Activated T-helper 1 cell treated with anti-CD3 and anti-CD28 coated beads, Interleukin-12 subunit alpha, Interleukin-12 subunit beta, Interleukin-2, Interleukin-4 antibody, amounts not matched to agents 30 ng/mL and 10 ng/mL and 1 ng/mL, durations not matched to agents 14 hours and 24 hours and 36 hours (primary cell): ENCODE results near the gene MKNK1. TPM values are rescaled to one million over a fixed set of nuclear protein-coding genes. Genes with fewer than 3 reads are reported as not detected.

Experiments
- DNase-seq: peaks from one replicate; pipeline ENCODE4 v3.0.0; 2021; ENCODE audit warnings: low spot score
- H3K27ac Mint-ChIP-seq: one replicate; pipeline ENCODE4 v1.8.0; 2021; ENCODE audit warnings: mild to moderate bottlenecking, mixed read lengths
- H3K27me3 Mint-ChIP-seq: one replicate; pipeline ENCODE4 v1.8.0; 2022; ENCODE audit warnings: mild to moderate bottlenecking, moderate library complexity, mixed read lengths; ENCODE audit not compliant: insufficient read depth
- H3K36me3 Mint-ChIP-seq: one replicate; pipeline ENCODE4 v1.8.0; 2021; ENCODE audit warnings: low read depth, mixed read lengths
- H3K4me1 Mint-ChIP-seq: one replicate; pipeline ENCODE4 v1.8.0; 2021; ENCODE audit warnings: low read depth, mixed read lengths
- H3K4me3 Mint-ChIP-seq: one replicate; pipeline ENCODE4 v1.8.0; 2021; ENCODE audit warnings: mild to moderate bottlenecking, moderate library complexity, mixed read lengths
- H3K9me3 Mint-ChIP-seq: one replicate; pipeline ENCODE4 v1.8.0; 2021; ENCODE audit warnings: mixed read lengths
- intact Hi-C: fragments of 100-400 bp; cut with micrococcal nuclease; formaldehyde crosslinking; loops from one replicate; pipeline ENCODE4 v1.15.1; 2024
- total RNA-seq: library from RNA; stranded (reverse); gene quantifications from 2 replicates; pipeline ENCODE4 v1.2.3, GENCODE V29; 2022

The MKNK1 gene
- total RNA-seq, 1 donor from 2014 or later, result 48.7 TPM

DNA sequence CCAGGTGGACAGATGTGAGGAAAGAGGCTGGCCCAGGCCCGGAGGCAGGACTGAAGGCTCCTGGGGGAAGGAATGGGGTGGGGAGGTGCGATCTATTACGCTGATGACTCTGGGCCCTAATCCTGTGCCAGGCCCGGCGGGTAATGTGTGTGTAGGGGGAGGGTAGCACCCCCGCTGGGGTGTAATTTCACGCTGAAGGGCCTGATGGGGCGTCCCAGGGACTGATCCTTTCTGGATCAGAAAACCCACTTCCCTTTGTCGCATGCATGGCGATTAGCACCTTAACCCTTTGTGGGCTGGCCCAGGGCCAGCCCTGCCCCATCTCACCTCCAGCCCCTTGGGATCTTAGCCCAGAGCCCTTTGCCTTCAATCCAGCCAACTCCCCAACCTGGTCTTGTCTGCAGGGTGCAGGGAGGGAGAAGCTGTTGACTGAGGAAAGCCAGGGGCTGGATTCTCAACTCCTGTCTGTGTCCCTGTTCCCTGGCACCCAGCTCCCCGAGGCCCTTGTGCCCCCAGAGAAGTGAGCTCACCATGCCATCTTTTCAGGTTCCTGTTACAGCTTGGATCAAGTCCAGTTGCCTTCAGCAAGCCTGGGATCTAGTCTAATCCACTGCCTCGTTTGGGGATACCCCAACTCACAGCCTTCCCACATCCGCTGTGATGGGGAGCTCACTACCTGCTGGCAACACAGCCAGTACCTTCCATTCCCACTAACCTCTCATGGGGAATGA is 78.7 kb downstream of the MKNK1 start:
- peaks cover 18% of the 10 kb centered on the region for H3K27me3 Mint-ChIP-seq
- H3K4me3 Mint-ChIP-seq, result no peak overlapping the region
- H3K36me3 Mint-ChIP-seq, result no peaks in the 10 kb centered on the region
- H3K27ac Mint-ChIP-seq, result no peak overlapping the region
- H3K9me3 Mint-ChIP-seq, result no peaks in the 10 kb centered on the region
- DNase-seq, result no peak
- intact Hi-C loops, result no loop called here
- peaks cover 37% of the 10 kb centered on the region for H3K4me1 Mint-ChIP-seq

DNA sequence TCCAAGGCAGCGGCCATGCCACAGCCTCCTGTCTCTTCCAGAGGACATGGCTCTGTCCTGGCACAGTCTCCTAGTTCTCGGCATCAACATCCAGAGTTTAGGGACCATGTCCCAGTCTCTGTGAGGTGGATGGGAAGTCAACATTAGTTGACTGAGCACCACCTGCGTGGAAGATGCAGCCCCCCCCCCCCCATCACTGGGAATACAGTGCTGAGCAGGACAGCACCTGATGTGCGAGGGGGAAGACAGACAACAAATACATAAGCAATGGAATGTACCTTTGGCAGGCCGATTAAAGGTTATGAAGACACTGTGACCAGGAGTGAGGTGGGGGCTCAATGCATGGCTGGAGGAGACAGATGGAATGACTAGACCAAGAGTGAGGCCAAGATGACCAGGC is 79.2 kb downstream of the MKNK1 start:
- H3K27me3 Mint-ChIP-seq, result peaks cover 20% of the 10 kb centered on the region
- no peak for DNase-seq
- H3K36me3 Mint-ChIP-seq, result no peaks in the 10 kb centered on the region
- no peak overlapping the region for H3K27ac Mint-ChIP-seq
- H3K4me3 Mint-ChIP-seq, result no peak overlapping the region
- intact Hi-C loops, result no loop called here
- peaks cover 37% of the 10 kb centered on the region for H3K4me1 Mint-ChIP-seq
- H3K9me3 Mint-ChIP-seq, result no peaks in the 10 kb centered on the region

GRCh38 chr1:46523496-46524353 is 80.3 kb downstream of the MKNK1 start:
- H3K9me3 Mint-ChIP-seq, result no peaks in the 10 kb centered on the region
- H3K4me3 Mint-ChIP-seq, result no peak overlapping the region
- intact Hi-C loops, result no loop called here
- peaks cover 28% of the 10 kb centered on the region for H3K4me1 Mint-ChIP-seq
- no peaks in the 10 kb centered on the region for H3K36me3 Mint-ChIP-seq
- H3K27me3 Mint-ChIP-seq, result peaks cover 11% of the 10 kb centered on the region
- no peak overlapping the region for H3K27ac Mint-ChIP-seq
- no peak for DNase-seq

GRCh38 chr1:46522969-46523320 is 81.1 kb downstream of the MKNK1 start:
- H3K27ac Mint-ChIP-seq, result no peak overlapping the region
- H3K36me3 Mint-ChIP-seq, result no peaks in the 10 kb centered on the region
- H3K4me3 Mint-ChIP-seq, result no peak overlapping the region
- H3K4me1 Mint-ChIP-seq, result peaks cover 20% of the 10 kb centered on the region
- peaks cover 15% of the 10 kb centered on the region for H3K27me3 Mint-ChIP-seq
- H3K9me3 Mint-ChIP-seq, result no peaks in the 10 kb centered on the region
- DNase-seq, result no peak
- intact Hi-C loops, result no loop called here

DNA sequence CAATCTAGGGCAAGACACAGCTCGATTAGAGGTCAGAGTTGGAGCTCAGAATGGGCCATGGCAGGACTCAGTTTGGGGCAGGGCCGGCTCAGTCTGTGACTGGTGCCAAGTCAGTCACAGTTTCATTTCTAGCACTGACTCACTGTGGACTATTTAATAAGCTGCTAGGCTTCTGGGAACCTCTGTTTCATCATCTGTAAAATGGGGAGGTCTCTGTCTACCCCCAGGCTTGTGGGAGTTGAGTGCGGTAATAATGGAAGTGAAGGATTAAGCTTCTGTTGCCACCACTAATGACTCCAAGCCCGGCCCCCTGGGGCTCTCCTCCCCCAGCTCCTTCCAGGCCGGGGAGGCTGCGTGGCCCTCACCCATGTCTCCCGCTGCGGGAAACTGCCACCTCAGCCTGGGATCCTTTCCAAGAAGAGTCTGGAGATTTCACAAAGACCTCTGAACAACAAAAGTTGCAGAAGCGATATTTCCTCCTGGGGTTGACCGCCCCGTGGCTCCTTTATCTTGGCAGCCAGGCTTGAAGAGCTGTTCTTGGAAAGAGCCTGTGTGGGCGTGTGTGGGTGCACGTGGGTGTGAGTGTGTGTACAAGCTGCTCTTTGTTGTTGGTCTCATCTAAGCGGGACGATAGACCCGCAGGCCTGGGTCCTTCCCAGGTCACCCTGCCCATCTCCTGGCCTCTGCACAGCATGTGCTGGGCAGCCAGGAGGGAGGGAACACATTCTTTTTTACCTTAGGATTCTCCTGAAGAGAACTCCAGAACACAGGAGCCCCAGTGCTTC is 81.7 kb downstream of the MKNK1 start:
- Mint-ChIP-seq H3K27me3 (peaks cover 16% of the 10 kb centered on the region), H3K36me3 (no peaks in the 10 kb centered on the region), H3K4me3 (no peak overlapping the region), H3K27ac (peak overlapping the region; percentile 34), H3K4me1 (peaks cover 16% of the 10 kb centered on the region), H3K9me3 (no peaks in the 10 kb centered on the region)
- DNase-seq, result no peak
- intact Hi-C loops, result no loop called here

- Mint-ChIP-seq H3K27me3 (peaks cover 19% of the 10 kb centered on the region), H3K4me1 (peaks cover 16% of the 10 kb centered on the region), H3K4me3 (no peak overlapping the region), H3K9me3 (no peaks in the 10 kb centered on the region), H3K36me3 (no peaks in the 10 kb centered on the region), H3K27ac (no peak overlapping the region)
- DNase-seq, result no peak
- intact Hi-C loops, result no loop called here
Observed at GRCh38 chr1:46521414-46521813, 82.7 kb downstream of the MKNK1 start.

DNA sequence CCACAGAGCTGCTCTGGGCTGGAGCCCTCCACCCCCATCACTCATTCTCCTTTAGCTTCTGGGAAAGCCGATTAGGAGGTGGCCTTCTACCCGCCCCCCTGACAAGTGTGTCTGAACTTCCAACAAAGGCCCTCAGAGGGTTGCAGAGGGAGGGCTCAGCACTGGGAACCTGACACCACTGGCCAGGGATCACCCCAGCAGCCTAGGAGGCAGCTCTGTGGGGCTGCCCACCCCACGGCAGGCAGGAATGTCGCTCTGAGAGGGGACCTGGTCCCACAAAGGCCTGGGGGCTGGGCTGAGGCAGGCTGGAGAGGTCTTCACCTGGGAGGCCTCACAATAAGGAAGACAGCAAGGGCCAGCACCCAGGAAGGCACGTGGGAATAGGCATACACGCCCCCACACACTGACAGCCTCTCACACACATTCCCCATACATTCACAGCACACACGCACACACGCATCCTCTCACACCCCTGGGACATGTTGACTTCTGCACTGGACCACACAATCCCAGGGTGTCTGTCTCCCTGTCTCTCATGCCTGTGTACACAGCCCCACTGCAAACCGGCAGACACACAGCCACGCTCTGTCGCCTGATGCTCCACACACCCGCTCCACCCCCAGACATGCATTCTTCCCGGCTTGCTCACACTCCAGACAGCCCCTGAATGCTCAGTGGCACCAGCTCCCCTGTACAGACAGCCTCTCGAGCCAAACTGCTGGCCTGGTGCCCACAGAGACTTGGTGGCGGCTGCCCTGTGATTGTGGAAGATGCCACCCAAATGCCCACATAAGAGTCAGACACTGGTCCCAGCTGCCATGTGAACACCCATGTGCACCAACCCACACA is 83.8 kb downstream of the MKNK1 start:
- no peaks in the 10 kb centered on the region for H3K9me3 Mint-ChIP-seq
- H3K27me3 Mint-ChIP-seq, result peaks cover 27% of the 10 kb centered on the region
- DNase-seq, result no peak
- no peaks in the 10 kb centered on the region for H3K36me3 Mint-ChIP-seq
- no peak overlapping the region for H3K4me3 Mint-ChIP-seq
- intact Hi-C loops, result no loop called here
- H3K4me1 Mint-ChIP-seq, result peaks cover 16% of the 10 kb centered on the region
- no peak overlapping the region for H3K27ac Mint-ChIP-seq

DNA sequence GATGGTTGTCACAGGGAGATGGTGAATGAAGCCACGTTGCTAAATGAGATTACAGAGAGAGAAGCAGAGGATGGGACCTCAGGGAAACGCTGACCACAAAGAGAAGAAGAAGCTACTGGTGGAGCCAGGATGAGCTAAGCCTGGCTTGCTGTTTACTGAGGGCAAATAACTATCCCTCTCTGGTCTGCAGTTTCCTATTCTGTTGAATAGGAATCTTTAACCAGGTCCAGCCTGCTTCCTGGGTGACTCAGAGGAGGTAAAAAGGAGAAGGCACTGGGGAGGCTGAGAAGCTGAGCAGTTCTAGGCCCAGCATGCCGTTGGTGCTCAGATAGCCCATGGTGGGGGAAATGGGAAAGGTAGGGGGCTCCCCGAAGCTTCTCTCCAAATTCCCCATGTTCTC is 84.9 kb downstream of the MKNK1 start:
- Mint-ChIP-seq H3K9me3 (no peaks in the 10 kb centered on the region), H3K4me3 (no peak overlapping the region), H3K4me1 (peaks cover 16% of the 10 kb centered on the region), H3K27me3 (peaks cover 27% of the 10 kb centered on the region), H3K36me3 (no peaks in the 10 kb centered on the region), H3K27ac (no peak overlapping the region)
- intact Hi-C loops, result no loop called here
- DNase-seq, result no peak

GRCh38 chr1:46517932-46518498 is 86.1 kb downstream of the MKNK1 start:
- no peak overlapping the region for H3K4me3 Mint-ChIP-seq
- peaks cover 19% of the 10 kb centered on the region for H3K4me1 Mint-ChIP-seq
- peaks cover 32% of the 10 kb centered on the region for H3K27me3 Mint-ChIP-seq
- intact Hi-C loops, result no loop called here
- no peak for DNase-seq
- H3K27ac Mint-ChIP-seq, result no peak overlapping the region
- no peaks in the 10 kb centered on the region for H3K36me3 Mint-ChIP-seq
- H3K9me3 Mint-ChIP-seq, result no peaks in the 10 kb centered on the region

DNA sequence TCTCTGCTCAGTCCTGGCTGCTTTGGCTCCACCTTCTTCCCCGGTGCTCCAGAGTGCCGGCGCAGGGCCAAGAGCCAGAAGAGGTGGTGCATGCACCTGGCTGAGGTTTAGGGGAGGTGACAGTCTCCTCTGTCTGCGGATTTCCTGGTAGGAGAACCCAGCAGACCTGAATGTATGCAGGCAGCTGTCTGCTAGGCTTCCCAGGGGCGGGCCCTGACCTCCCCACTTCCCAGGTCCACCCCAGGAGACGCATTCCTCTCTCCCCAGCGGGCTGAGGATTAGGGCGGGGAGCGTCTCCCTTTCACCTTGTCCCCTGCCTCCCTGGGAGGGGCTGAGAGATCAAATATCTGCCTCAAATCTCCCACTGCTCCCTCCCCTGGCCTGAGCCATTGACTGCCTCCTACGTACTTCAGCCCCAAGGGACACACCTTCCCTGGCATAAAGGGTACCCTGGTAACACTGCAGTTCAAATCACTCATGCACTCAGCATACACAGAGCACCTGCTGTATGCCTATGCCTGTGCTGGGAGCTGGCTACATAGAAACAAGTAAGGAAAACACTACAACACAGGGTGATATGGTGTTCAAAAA is 87.0 kb downstream of the MKNK1 start:
- H3K36me3 Mint-ChIP-seq, result no peaks in the 10 kb centered on the region
- no peak overlapping the region for H3K27ac Mint-ChIP-seq
- peaks cover 34% of the 10 kb centered on the region for H3K27me3 Mint-ChIP-seq
- H3K9me3 Mint-ChIP-seq, result no peaks in the 10 kb centered on the region
- H3K4me3 Mint-ChIP-seq, result no peak overlapping the region
- DNase-seq, result no peak
- intact Hi-C loops, result no loop called here
- H3K4me1 Mint-ChIP-seq, result peaks cover 16% of the 10 kb centered on the region

DNA sequence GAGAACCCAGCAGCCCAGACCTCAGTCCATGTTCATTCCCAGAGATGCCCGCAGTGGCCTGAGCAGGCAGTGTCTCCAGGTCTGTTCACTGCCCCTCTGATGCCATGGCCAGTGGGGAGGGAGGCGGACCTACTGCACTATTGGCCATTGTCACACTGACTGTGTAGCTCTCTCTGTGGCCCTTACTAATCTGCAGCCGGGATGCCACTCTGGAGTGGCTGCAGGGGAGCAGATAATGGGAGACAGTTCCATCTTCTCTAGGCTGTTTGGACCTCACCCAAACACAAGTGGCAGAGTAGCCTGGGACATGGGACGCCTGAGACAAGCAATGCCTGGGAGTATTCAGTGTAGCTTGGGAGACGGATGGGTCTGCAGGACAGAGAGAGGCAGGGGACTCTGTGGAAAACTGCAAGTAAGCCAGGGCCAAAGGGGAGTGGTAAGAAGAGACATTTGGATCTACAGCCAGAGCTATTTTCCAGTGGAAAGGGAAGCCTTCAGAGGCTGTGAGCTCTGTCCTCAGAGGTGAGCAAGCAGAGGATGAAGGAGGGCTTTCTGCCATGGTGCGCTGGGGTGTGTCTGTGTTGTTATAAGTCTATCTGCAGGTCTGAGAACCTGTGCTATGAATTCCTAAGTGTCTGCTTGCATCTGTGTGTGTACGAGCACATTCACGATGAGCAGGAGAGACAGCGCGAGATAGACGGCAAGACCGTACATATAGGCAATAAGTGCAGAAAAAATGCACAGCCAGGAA is 87.7 kb downstream of the MKNK1 start:
- intact Hi-C loops, result no loop called here
- Mint-ChIP-seq H3K4me1 (peaks cover 9% of the 10 kb centered on the region), H3K36me3 (no peaks in the 10 kb centered on the region), H3K27ac (no peak overlapping the region), H3K9me3 (no peaks in the 10 kb centered on the region), H3K27me3 (peaks cover 34% of the 10 kb centered on the region), H3K4me3 (no peak overlapping the region)
- no peak for DNase-seq
